NCI-H1694 (cell line): ENCODE results near the gene INSM1.

ENCODE experiments used
- DNase-seq: peaks from one replicate; lab custom pipeline; 2025; lab: John Stamatoyannopoulos, UW

INSM1 gene

GRCh38 chr20:20395087-20395486, 27.2 kb downstream of the INSM1 start:
- DNase-seq: no peak

GRCh38 chr20:20395903-20396568, 28.1 kb downstream of the INSM1 start:
- DNase-seq: no peak

DNA sequence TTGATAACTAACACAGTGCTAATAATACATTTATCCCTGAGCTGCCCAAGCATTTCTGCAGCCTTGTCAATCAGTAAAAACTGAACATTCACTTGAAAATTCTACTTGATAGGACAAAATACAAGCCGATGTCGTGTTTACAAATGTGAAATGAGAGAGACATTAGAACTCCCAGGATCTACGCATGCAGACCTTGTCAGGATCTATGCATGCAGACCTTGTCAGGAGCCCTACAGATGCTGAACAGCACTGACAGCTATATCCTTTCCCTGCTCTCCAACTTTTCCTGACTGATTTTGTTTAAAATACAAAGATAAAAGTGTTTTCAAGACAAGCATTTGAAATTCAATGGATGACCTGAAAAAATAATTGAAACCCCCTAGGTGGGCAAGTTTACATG, 28.9 kb downstream of the INSM1 start:
- no peak for DNase-seq

GRCh38 chr20:20398123-20398522, 30.2 kb downstream of the INSM1 start:
- DNase-seq: no peak

DNA sequence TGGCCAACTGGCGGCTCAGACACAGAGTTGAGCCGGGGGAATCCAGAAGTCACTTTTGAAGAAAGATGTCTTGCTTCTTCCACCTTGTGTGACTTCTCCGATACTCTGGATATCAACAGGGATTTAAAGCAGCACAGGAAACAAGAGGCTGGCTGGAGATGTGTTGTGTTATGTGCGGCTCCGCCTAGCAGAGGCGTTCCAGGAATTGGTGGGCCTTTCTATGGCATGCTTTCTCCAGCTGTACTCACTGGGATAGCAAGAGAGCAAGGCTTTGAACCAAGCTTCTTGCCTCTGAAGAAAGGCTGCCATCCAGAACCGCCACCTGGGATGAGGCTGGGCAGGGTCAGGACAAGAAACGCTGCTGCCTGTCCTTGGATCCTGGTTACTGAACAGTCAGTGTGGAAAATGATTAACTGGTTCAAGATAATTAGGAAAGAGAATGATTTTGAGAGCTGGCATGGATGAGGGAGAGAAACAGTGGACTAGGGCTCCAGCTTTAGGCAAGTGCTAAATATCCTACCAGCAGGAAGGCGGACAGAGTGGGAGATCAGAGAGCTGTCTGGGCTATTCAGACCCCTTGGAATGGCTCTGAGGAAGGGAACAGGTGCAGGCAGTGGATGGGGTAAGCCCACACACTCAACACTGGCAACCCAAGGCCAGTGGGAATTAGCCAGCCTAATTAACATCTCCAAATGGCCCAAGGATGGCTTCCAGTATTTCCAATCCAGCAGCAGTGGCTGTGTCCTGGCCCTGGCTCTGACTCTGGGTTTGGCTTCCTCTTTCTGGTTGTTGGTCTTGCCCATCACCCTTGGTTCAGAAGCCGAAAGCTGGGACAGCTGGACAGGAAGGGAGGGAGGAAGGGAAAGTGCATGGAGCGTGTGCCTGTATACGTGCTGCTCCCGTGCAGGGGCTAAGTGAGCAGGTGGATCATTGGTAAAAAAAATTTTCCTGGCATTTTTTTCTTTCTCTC, 31.9 kb downstream of the INSM1 start:
- DNase-seq: no peak

DNA sequence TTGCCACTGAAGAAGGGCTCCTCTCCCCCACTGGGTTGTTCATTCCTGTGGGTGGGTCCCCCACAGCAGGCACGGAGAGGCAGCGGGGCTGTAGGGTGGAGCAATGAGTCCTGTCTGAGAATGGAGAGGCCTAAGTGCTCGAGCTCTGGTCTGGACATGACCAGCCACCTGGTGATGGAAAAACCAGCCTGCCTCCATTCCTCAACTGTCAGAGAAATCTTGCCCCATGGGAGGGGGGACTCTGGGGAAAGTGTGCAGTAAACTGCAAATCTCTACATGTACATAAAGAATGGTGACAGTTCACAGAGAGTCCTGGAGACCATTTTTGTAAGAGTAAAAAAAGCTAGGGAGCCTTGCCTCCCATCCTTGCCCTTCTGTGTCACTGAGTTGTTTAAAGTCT, 34.1 kb downstream of the INSM1 start:
- no peak for DNase-seq

- no peak for DNase-seq
These were observed 36.7 kb downstream of the INSM1 start for GRCh38 chr20:20404633-20405032.

- no peak for DNase-seq
These were observed 37.7 kb downstream of the INSM1 start for GRCh38 chr20:20405623-20406022.

- DNase-seq: no peak
These were observed 38.4 kb downstream of the INSM1 start for GRCh38 chr20:20406306-20406705.

DNA sequence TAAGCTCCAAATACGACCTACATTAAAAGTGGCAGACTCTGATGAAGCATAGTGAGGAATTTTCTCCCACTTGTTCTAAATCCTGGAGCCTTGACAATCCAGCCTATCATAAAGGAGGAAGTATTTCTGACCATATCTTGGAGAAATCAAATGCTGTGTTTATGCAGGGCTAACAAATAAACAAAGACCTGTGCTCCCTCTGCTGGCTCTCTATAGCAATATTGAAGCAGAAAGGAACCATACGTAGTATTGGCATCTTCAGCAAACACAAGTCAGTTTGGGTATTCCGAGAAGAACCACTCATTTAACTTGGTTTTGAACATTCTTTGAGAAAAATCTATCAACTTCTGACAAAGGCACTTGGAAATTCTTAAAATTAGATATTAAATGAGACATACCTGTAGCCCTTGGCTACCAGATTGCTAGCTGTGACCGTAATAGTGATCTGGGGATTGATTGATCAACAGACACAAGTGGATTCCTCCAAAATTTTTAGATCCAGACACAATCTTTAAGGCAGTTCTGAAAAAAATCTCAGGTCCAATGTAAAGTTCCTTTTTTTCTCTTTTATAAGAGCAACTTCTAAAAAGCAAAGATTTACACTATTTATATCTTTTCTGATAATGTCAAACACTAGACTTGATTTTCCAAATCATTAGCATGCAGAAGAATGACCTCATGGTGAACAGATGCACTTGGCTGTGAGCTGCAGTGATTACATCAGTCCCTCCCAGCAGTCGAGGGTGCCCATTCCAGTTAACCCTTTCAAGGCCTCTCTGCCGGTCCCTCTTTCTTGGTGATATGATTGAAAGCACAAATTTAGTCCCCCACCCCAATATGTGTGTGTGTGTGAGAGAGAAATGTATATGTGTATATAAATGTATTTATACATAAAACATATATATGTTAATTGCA, 40.2 kb downstream of the INSM1 start:
- peak; percentile 79 for DNase-seq

DNA sequence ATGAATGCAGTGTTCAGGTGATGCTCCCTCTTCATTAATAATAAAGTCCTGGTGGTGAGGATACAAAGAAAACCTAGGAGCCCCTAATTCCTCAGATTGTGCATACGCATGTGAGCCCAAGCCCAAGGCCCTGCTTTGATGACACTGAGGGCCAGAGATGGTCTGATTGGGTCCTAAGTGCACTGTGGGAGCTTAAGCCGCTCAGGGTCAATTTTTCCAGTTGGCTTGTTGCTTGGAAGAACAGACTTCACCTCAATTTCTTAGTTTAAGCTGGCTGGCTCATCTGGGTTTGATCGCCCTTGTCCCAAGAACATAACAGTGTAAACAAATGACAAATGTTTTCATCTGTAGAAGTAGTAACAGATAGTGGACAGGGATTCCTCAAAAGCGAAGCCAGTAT, 41.4 kb downstream of the INSM1 start:
- no peak for DNase-seq

- peak; percentile 33 for DNase-seq
These were observed 42.8 kb downstream of the INSM1 start for GRCh38 chr20:20410678-20411077.

- DNase-seq: no peak
These were observed 43.5 kb downstream of the INSM1 start for GRCh38 chr20:20411402-20411801.

DNA sequence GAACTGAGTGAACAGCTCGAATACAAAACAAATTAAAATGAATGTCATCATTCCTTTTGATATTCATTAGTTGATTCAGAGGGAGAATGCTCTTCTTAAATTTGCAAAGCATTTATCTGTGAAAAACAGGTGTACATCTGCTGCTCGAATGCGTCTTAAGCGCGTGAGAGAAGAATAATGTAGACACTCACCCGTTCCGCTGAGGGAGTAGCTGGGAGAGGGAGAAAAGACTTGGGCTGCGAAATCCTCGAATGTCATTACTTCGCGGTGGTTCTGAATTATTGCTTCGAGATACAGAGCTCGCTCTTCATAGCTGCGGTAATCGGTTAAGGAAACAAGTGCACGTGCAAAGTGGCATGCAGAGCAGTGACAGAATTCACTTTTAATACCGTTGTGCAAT, 43.9 kb downstream of the INSM1 start:
- DNase-seq: no peak

DNA sequence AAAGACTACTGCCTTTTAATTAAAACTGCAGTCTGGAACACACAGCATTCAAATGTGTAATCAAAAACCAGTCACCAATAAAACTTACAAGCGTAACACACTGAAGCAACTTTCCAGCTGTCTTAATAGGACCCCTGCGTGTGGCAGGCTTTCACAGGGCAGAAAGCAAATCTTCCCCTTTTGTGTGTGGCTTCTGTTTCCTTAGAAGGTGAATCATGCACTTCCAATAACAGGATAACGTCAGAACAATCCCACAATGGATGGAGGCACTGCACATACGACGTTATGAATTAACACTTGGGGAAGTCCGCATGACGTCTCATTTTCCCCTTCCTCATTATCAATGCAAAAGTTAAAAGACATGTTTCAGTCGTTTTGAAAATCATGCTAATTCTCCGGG, 44.8 kb downstream of the INSM1 start:
- DNase-seq: no peak

- no peak for DNase-seq
These were observed 45.9 kb downstream of the INSM1 start for GRCh38 chr20:20413810-20414281.

GRCh38 chr20:20414640-20415220, 46.8 kb downstream of the INSM1 start:
- no peak for DNase-seq

DNA sequence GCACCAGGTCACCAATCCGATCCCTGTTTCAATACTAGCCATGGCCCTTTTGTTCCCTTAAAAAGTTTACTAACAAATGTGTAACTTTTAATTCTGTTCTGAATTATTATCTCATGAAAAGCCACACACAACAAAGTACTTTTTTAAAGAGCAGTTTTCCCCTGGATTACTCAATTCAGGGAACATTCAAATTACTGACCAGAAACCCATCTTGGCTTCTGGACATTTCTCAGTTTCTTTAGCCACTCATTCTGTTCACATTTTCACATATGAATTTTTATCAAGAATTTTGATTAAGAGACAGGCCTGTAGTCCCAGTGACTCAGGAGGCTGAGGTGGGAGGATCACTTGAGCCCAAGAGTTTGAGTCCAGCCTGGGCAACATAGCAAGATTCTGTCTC, 47.4 kb downstream of the INSM1 start:
- DNase-seq: no peak

DNA sequence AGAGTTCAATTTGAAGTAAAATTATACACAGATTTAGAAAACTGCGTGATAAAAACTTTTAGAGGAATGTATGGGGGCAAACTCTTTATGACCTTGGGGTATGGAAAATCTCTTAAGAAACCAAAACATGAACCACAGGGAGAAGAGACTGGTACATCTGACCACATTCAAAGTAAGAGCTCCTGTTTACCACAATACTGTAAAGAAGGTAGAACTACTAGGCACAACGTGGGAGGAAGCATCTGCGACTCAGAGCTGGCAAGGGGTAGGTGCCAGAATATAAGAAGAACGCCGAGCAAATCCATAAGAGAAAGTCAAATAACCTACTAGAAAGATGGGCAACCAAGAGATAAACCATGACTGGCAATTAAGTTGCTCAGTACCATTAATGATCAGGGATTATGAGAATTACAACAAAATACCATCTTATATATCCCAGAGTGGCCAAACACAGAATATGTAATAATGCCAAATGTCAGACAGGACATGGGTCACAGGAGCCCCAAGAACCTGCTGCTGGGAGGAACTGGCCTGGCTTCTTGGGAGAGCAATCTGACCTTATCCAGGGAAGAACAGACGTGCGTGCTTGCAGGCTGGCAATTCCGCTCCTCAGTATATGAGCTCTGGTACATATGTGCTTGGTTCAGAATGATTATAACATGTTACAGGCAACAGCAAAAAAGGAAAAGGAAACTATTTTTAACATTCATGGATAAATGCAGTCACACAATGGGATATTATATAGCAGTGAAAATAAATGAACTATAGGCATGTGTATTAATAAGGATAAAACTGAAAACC, 50.2 kb downstream of the INSM1 start:
- DNase-seq: no peak
